GM15510 (cell line): ENCODE data around the gene FOXF2.

Experiments
- POLR2A ChIP-seq: IDR thresholded peaks from 3 replicates; pipeline ENCODE4 v1.6.1; 2011; ENCODE audit warnings: borderline replicate concordance; ENCODE audit not compliant: insufficient read length; ENCODE audit errors: extremely low read depth

The FOXF2 gene

DNA sequence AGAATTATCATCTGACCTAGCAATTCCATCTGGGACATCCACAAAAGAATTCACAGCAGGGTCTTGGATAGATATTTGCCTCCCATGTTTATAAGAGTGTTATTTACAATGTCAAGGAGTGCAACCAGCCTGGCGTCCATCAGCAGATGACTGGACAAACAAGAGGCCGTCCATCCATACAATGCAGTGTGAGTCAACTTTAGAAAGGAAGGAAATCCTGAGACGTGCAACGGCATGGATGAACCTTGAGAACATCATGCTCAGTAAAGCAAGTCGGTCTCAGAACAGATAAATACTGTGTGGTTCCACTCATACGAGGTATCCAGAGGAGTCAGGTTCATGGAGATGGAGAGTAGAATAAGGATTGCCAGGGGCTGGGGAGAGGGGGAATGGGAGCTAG is 46.4 kb downstream of the FOXF2 start:
- TF ChIP-seq POLR2A, result no peak

DNA sequence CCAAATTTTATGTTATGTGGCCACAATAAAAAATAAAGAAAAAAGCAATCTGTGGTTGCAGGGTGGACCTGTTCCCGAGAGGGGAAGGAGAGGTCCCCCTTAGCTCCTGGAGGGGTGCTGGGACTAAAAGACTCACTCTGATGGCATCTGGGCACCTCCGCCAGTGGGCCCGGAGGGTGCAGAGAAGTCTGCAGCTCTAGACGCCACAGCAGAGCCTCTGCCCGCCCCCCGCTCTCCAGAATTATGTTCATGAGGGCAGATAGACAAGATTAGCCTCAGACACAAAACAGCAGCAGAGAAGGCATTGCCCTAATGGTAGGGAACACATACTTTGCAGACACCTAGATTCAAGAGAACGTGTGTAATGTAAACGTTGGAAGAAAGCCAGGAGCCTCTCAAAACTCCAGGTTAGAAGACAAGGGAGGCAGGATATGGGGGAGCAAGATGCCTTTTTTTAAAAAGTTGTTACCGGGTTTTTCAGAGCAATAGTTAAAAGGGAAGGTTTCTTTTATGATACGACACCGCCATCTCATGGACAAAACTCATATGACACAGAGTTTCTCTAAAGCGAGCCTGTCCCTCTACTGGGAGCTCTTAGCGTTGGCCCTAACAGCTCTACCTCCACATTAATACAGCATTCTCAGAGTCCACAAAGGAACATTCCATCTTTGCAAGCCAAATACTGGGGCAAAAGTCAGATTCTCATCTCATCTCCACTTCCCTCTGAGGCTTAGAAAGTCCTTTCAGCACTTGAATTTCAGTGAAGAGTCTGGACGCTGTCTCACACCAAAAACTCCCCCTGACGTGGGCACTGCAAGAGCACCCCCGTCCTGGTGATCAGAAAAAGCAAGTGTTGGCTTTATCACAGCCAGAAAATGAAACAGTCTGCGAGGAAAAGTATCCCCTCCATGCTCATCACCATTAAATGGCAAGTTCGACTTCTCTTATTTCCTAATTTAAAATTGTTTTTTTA is 47.2 kb downstream of the FOXF2 start:
- no peak for TF ChIP-seq POLR2A

DNA sequence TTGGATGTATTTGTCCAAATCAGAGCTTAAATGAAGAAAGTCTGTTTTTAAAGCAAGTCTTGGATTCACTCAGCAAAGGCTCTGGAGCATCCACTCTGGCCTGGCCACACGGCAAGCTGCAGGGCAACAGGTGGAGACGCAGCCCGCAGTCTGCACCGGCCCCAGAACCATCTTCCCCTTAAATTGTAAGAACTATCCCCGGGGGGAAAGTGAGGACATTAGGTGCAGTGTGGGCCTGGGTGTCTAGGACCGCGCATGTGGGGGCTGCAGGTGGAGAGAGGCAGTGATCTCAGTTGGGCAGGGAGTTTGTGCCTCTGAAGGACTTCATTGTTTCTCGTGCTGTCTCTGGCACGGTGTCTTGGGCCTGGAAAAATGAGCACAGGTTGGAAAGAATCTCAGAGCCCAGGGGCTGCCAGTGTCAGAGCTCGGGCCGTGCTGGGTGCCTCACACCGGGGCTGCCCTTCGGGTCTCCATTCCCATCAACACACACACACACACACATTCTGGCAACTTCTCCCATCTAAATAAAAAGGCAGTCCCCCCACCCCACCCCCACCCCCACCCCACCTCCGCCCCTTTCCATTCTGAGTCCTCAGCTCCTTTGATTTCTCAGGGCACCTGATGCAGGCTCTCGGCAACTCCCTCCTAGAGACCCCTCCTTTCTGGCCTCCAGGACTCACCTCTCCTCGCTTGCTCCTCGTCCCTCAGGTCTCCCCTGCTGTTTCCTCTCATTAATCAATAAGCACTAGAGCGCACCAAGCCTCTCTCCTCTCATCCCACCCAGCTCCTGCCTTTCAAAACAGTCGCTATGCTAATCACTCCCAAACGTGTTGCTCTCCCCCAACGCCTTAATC is 48.4 kb downstream of the FOXF2 start:
- TF ChIP-seq POLR2A, result no peak

DNA sequence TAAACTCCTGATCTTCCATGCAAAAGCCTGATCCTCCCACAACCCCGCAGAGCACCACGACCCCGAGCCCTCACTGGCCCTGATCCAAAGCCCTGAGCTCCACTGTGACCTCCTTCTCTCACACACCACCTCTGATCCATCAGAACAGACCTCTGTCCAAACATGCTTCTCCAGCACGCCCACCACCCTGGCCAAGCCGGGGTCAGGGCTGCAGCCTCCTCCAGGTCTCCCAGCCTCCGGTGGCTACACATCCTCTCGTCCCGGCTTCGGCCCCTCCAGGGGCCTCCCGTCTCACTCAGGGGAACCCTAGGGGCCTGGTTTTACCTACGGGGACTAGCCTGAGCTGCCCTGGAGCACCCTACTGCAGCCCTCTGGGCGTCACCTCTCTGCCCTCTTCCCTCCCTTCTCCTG is 49.1 kb downstream of the FOXF2 start:
- no peak for TF ChIP-seq POLR2A

DNA sequence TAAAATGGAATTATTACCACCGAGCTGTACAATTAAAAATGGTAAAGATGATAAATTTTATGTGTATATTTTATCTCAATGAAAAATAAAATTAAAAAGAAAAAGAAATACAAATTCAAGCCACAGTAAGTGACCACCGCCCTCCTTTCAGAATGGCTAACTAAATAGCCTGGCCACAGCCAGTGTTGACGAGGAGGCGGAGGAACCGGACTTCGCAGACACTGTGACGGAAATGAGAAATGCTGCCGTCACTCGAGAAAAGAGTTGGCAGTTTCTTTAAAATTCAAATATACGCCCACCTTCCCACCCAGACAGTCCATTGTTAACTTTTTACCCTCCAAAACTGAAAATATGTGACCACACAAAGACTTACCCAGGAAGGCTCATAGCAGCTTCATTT is 50.0 kb downstream of the FOXF2 start:
- TF ChIP-seq POLR2A, result no peak

DNA sequence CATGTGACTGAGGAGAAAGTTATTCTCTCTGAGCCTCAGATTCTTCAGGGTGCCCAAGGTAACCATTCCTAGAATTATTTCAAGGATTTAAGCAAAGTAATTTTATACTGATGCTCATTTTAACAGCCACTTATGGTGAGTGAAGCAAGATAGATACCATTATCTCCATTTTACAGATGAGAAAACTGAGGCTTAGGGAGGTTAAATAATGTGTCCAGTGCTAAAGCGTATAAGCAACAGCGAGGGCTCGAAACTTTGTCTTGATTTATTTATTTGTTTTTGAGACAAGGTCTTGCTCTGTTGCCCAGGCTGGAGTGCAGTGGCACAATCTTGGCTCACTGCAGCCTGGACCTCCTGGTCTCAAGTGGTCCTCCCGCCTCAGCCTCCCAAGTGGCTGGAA is 53.6 kb downstream of the FOXF2 start:
- TF ChIP-seq POLR2A, result no peak
